GM18499 (cell line): ENCODE results near the gene ZFR.
"Not testable (repeated sequence)": the region's sequence is repeated elsewhere in the genome, so short reads cannot be mapped to it uniquely, and the experiment has no call there.

Experiments
- ATAC-seq: cut with Tn5 transposase; IDR thresholded peaks from one replicate; pipeline ENCODE4 v1.9.1; 2021; ENCODE audit warnings: moderate number of reproducible peaks; ENCODE audit not compliant: insufficient read depth, unreplicated experiment

Gene ZFR

GRCh38 chr5:32453916-32454315 lies 9.4 kb upstream of the ZFR start:
- ATAC-seq = no peak

GRCh38 chr5:32452316-32452715 lies 7.8 kb upstream of the ZFR start:
- not testable (repeated sequence) for ATAC-seq

GRCh38 chr5:32450952-32451351 lies 6.4 kb upstream of the ZFR start:
- no peak for ATAC-seq

- no peak for ATAC-seq
Observed at GRCh38 chr5:32449262-32449661, 4.7 kb upstream of the ZFR start.

GRCh38 chr5:32446630-32447029 lies 2.1 kb upstream of the ZFR start:
- ATAC-seq = no peak

GRCh38 chr5:32445831-32446614 lies 1.5 kb upstream of the ZFR start:
- ATAC-seq = no peak

GRCh38 chr5:32445287-32445758 lies 783 bp upstream of the ZFR start:
- ATAC-seq = no peak

- peak; percentile 10 for ATAC-seq
Observed at GRCh38 chr5:32443541-32444430, 754 bp downstream of the ZFR start.

GRCh38 chr5:32443145-32443540 lies 1.4 kb downstream of the ZFR start:
- ATAC-seq = peak; percentile 34

- no peak for ATAC-seq
Observed at GRCh38 chr5:32439086-32439642, 5.4 kb downstream of the ZFR start.

GRCh38 chr5:32436553-32437242 lies 7.8 kb downstream of the ZFR start:
- no peak for ATAC-seq

GRCh38 chr5:32435383-32435782 lies 9.2 kb downstream of the ZFR start:
- no peak for ATAC-seq

- ATAC-seq = no peak
Observed at GRCh38 chr5:32434221-32434620, 10.3 kb downstream of the ZFR start.

- ATAC-seq = no peak
Observed at GRCh38 chr5:32432633-32433032, 11.9 kb downstream of the ZFR start.

- ATAC-seq = not testable (repeated sequence)
Observed at GRCh38 chr5:32430825-32431224, 13.7 kb downstream of the ZFR start.

GRCh38 chr5:32428426-32428825 lies 16.1 kb downstream of the ZFR start:
- ATAC-seq = no peak

- ATAC-seq = no peak
Observed at GRCh38 chr5:32426440-32427151, 17.9 kb downstream of the ZFR start.

- ATAC-seq = no peak
Observed at GRCh38 chr5:32422697-32423096, 21.8 kb downstream of the ZFR start.

GRCh38 chr5:32421075-32421474 lies 23.5 kb downstream of the ZFR start:
- peak; percentile 40 for ATAC-seq

GRCh38 chr5:32420506-32420905 lies 24.0 kb downstream of the ZFR start:
- ATAC-seq = no peak
